ENCODE results near the gene RTN1.

DNA sequence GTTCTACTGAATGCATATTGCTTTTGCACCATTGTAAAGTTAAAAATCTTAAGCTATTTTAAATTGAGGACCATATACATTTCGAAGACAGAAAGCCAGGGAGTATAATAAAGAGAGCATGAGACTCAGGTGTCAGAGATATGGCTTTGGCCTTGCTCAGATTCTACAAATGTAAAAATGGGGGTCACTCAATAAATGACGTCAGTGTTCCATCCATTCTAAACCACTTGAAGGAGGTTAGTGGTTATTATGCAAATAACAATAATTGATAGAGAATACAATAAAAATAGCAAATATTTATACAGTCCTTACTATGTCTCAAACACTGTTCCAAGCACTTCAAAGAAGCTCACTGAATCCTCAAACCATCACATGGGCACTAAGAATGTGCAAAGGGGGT, 20.1 kb downstream of the RTN1 start:
- TF ChIP-seq, protein P1, sequence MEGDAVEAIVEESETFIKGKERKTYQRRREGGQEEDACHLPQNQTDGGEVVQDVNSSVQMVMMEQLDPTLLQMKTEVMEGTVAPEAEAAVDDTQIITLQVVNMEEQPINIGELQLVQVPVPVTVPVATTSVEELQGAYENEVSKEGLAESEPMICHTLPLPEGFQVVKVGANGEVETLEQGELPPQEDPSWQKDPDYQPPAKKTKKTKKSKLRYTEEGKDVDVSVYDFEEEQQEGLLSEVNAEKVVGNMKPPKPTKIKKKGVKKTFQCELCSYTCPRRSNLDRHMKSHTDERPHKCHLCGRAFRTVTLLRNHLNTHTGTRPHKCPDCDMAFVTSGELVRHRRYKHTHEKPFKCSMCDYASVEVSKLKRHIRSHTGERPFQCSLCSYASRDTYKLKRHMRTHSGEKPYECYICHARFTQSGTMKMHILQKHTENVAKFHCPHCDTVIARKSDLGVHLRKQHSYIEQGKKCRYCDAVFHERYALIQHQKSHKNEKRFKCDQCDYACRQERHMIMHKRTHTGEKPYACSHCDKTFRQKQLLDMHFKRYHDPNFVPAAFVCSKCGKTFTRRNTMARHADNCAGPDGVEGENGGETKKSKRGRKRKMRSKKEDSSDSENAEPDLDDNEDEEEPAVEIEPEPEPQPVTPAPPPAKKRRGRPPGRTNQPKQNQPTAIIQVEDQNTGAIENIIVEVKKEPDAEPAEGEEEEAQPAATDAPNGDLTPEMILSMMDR (IDR thresholded peaks at IDR 0.05) = no peak
- no peak for TF ChIP-seq POLR2A (IDR thresholded peaks at IDR 0.05)
